OCI-LY7 (cell line): ENCODE measurements around the gene CHST2. TPM values are rescaled to one million over a fixed set of nuclear protein-coding genes. Genes with fewer than 3 reads are reported as not detected.

Source experiments
- BruUV-seq: library from RNA; stranded (reverse); fragments of 400-500 nt; replicated peaks from 2 replicates; lab custom pipeline; 2021; lab: Mats Ljungman, UMichigan
- CTCF ChIA-PET: fragments of 300-600 bp; sonication (Branson Sonifier 250); formaldehyde crosslinking; loops from one replicate; lab custom pipeline; 2022; ENCODE audit warnings: antibody characterized with exemption; ENCODE audit not compliant: unreplicated experiment; lab: Charles Lee
- POLR2A ChIA-PET: fragments of 300-600 bp; sonication (Branson Sonifier 250); formaldehyde crosslinking; loops from one replicate; lab custom pipeline; 2022; ENCODE audit warnings: antibody characterized with exemption; lab: Charles Lee
- DNase-seq: peaks from one replicate; pipeline ENCODE4 v3.0.0-alpha.2; 2015; ENCODE audit warnings: low spot score
- H2AFZ ChIP-seq: fragments of 200-600 bp; sonication (generic), shearing (Covaris generic); 2 replicates; pipeline ENCODE4 v1.6.1; 2014; ENCODE audit warnings: mild to moderate bottlenecking, antibody characterized with exemption, low read length, moderate library complexity
- H3K27ac ChIP-seq: fragments of 200-600 bp; sonication (generic); 2 replicates; pipeline ENCODE4 v1.5.1; 2014; ENCODE audit warnings: mixed run types, low read depth, mild to moderate bottlenecking, moderate library complexity, low read length, inconsistent platforms; ENCODE audit not compliant: poor library complexity, severe bottlenecking
- H3K36me3 ChIP-seq: fragments of 200-600 bp; sonication (generic); 2 replicates; pipeline ENCODE4 v1.6.1; 2014; ENCODE audit warnings: mild to moderate bottlenecking, antibody characterized with exemption, low read length, moderate library complexity, mixed read lengths; ENCODE audit not compliant: insufficient read depth
- H3K4me1 ChIP-seq: fragments of 200-600 bp; sonication (generic); 2 replicates; pipeline ENCODE4 v1.5.1; 2014; ENCODE audit warnings: mild to moderate bottlenecking, low read length; ENCODE audit not compliant: insufficient read depth, poor library complexity, severe bottlenecking
- H3K4me2 ChIP-seq: fragments of 200-600 bp; sonication (generic); 2 replicates; pipeline ENCODE4 v1.6.1; 2014; ENCODE audit warnings: mild to moderate bottlenecking, low read length
- H3K4me3 ChIP-seq: fragments of 200-600 bp; sonication (generic); 2 replicates; pipeline ENCODE4 v1.5.1; 2014; ENCODE audit warnings: mild to moderate bottlenecking, low read depth, low read length; ENCODE audit not compliant: poor library complexity, severe bottlenecking
- H3K79me2 ChIP-seq: fragments of 200-600 bp; sonication (generic); 2 replicates; pipeline ENCODE4 v1.6.1; 2016; ENCODE audit warnings: low read depth, mild to moderate bottlenecking, low read length, moderate library complexity, mixed read lengths; ENCODE audit not compliant: insufficient read depth
- H3K9me2 ChIP-seq: fragments of 200-600 bp; sonication (generic); 2 replicates; pipeline ENCODE4 v1.6.1; 2016; ENCODE audit warnings: mild to moderate bottlenecking, low read length, mixed read lengths; ENCODE audit not compliant: insufficient read depth
- H3K9me3 ChIP-seq: fragments of 200-600 bp; sonication (generic); 2 replicates; pipeline ENCODE4 v1.6.1; 2014; ENCODE audit warnings: mild to moderate bottlenecking, mixed run types, low read length, mixed read lengths
- H4K20me1 ChIP-seq: fragments of 200-600 bp; sonication (generic); 2 replicates; pipeline ENCODE4 v1.6.1; 2014; ENCODE audit warnings: mild to moderate bottlenecking, antibody characterized with exemption, low read length, moderate library complexity, mixed read lengths; ENCODE audit not compliant: insufficient read depth
- CTCF ChIP-seq: fragments of 200-600 bp; sonication (generic); conservative IDR thresholded peaks from 2 replicates; pipeline ENCODE4 v1.5.1; 2014; ENCODE audit warnings: mild to moderate bottlenecking, antibody characterized with exemption, low read length, moderate library complexity, mixed read lengths
- EZH2phosphoT487 ChIP-seq: fragments of 200-600 bp; sonication (generic); IDR thresholded peaks from 2 replicates; pipeline ENCODE4 v1.6.1; 2018; ENCODE audit warnings: low read depth, borderline replicate concordance, mild to moderate bottlenecking, mixed run types, antibody characterized with exemption, low read length, moderate library complexity, mixed read lengths
- intact Hi-C: fragments of 100-400 bp; cut with micrococcal nuclease; formaldehyde crosslinking; loops from one replicate; pipeline ENCODE4 v1.10.0; 2022; ENCODE audit not compliant: unreplicated experiment
- total RNA-seq, 2 experiments: library from RNA; depleted of rRNA in 1 of 2; stranded (reverse); fragments of >200 nt in 1 of 2; shearing (Covaris generic) in 1 of 2; gene quantifications; 2 replicates each; pipeline ENCODE4 v1.2.3, GENCODE V29; 2014 to 2022

Gene CHST2
- total RNA-seq, 2 experiments from 2014 or later, result 1.2 TPM

GRCh38 chr3:143135150-143135549 is 15.6 kb downstream of the CHST2 start:
- no peak overlapping the region for H3K4me2 ChIP-seq
- intact Hi-C loops, result no loop called here
- DNase-seq, result no peak
- no peak overlapping the region for H3K4me3 ChIP-seq
- H3K79me2 ChIP-seq, result no peaks in the 10 kb centered on the region
- no peaks in the 10 kb centered on the region for H3K4me1 ChIP-seq
- POLR2A ChIA-PET, result interaction anchor here (0.7 to 1.1 kb wide), 3 partner anchors 14 to 134 kb away, joined by 3 read pairs; partner anchors contain the start of gene U2SURP
- no peaks in the 10 kb centered on the region for H4K20me1 ChIP-seq
- no peak for TF ChIP-seq CTCF
- no peak for TF ChIP-seq EZH2phosphoT487
- H3K36me3 ChIP-seq, result no peaks in the 10 kb centered on the region
- CTCF ChIA-PET, result interaction anchor here (0.5 kb wide), 1 partner anchor 86 kb away, joined by 3 read pairs; no protein-coding TSS in a partner anchor
- H2AFZ ChIP-seq, result no peak overlapping the region
- H3K9me3 ChIP-seq, result no peaks in the 10 kb centered on the region
- H3K27ac ChIP-seq, result no peak overlapping the region
- H3K9me2 ChIP-seq, result no peaks in the 10 kb centered on the region
- no TSS peak for BruUV-seq

GRCh38 chr3:143137435-143138036 is 18.0 kb downstream of the CHST2 start:
- Histone ChIP-seq H3K4me2 (no peak overlapping the region), H3K9me3 (no peaks in the 10 kb centered on the region), H3K4me1 (no peaks in the 10 kb centered on the region), H3K4me3 (no peak overlapping the region), H2AFZ (no peak overlapping the region), H3K27ac (no peak overlapping the region), H3K9me2 (no peaks in the 10 kb centered on the region), H3K36me3 (no peaks in the 10 kb centered on the region), H3K79me2 (no peaks in the 10 kb centered on the region), H4K20me1 (no peaks in the 10 kb centered on the region)
- DNase-seq, result no peak
- no TSS peak for BruUV-seq
- ChIA-PET POLR2A (interaction anchor here (0.7 kb wide), 1 partner anchor 193 kb away, joined by 4 read pairs; no protein-coding TSS in a partner anchor), CTCF (no interaction called here)
- no peak for TF ChIP-seq EZH2phosphoT487
- TF ChIP-seq CTCF, result no peak
- intact Hi-C loops, result no loop called here

- Histone ChIP-seq H3K4me3 (no peak overlapping the region), H3K4me1 (no peaks in the 10 kb centered on the region), H3K36me3 (no peaks in the 10 kb centered on the region), H3K9me3 (no peaks in the 10 kb centered on the region), H4K20me1 (no peaks in the 10 kb centered on the region), H3K9me2 (no peaks in the 10 kb centered on the region), H3K79me2 (no peaks in the 10 kb centered on the region), H3K27ac (no peak overlapping the region), H2AFZ (no peak overlapping the region), H3K4me2 (no peak overlapping the region)
- POLR2A ChIA-PET, result no interaction called here
- CTCF ChIA-PET, result no interaction called here
- no peak for TF ChIP-seq EZH2phosphoT487
- TF ChIP-seq CTCF, result no peak
- BruUV-seq, result no TSS peak
- intact Hi-C loops, result no loop called here
- DNase-seq, result no peak
Observed at GRCh38 chr3:143138953-143139352, 19.4 kb downstream of the CHST2 start.
